SH-SY5Y (cell line): ENCODE data around the gene GMDS.

Experiments
- GATA2 ChIP-seq: IDR thresholded peaks from 2 replicates; pipeline ENCODE4 v1.6.1; 2011; ENCODE audit warnings: mild to moderate bottlenecking, low read depth, low read length
- GATA3 ChIP-seq: IDR thresholded peaks from 2 replicates; pipeline ENCODE4 v1.6.1; 2011; ENCODE audit warnings: low read depth, mild to moderate bottlenecking, low read length, moderate library complexity

DNA sequence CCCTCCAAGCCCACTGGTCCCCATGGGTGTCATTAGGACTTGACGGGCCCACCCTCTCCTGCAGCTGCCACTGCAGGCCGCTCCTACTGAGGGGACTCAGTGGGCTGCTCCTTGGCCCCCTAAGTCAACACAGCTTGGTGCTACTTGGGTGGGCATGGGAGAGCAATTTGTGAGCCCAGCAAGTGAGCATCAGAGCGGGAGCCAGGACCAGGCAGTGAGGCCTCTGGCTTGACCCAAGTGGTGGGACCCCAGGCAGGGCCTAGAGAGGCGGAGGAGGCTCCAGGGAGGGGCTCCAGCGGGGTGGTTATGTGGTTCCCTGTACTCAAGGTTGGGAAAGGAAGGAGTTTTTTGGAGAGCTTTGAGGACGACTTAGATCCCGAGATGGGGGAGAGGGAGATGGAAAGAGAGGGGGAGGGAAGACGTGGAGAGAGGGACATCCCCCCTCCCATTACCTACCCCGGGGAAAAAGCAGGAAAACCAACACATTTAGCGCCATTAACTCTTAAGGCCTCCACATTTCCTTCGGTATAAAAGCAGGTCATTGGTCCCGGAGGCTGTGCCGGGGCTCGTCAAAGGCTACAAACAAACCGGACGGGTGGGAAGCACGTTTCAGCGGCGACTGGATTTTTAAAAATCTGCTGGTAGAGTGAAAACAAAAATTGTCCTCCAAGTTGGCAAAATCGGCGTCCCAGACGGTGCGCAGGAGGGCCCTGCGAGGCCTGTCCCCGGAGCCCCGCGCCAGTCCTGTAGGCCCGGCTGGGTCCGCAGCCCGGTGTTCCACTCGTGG is 626.9 kb downstream of the GMDS start:
- no peak for TF ChIP-seq GATA2
- no peak for TF ChIP-seq GATA3
